Measurements from ENCODE around the gene GALNT17.

The GALNT17 gene

DNA sequence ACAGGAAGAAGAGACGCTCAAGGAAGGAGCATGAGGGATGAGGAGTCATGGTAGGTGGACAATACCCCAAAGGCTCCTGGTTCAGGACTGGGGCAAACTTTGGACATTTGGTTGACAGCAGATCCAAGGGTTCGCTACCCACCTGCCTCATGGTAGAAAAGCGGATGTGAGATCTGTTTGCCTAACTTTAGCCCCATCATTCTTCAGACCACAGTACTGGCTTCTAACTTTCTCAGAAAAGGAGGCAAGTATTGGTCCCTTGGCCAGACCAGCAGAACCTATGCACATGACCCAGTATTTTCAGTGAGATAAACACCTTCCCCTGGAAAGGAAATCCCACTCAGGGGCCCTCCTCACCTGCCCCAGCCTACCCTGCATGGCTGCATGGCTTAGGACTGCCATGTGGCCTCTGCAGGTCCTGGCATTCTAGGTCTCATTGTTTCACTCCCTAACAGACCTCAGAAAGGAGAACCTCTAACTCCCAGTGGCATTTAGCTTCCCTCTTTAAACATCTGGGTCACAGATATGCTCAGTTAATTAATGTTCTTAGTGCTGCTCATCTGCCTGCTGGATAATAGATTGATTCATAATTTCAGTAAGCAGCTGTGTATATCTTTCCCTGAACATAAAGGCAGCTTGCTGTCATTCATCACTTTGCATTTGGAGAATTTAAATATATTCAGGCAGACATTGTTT is 574.1 kb downstream of the GALNT17 start:
- Histone ChIP-seq H3K36me3 (ENCODE audit: control insufficient read depth, insufficient read depth, low read length) (no peaks in the 10 kb centered on the region), H3K4me3 (replicated peaks; ENCODE audit: low read depth, low read length) (no peak overlapping the region), H3K27me3 (replicated peaks; ENCODE audit: control insufficient read depth, insufficient read depth, low read length) (no peaks in the 10 kb centered on the region)
- TF ChIP-seq, protein P1, sequence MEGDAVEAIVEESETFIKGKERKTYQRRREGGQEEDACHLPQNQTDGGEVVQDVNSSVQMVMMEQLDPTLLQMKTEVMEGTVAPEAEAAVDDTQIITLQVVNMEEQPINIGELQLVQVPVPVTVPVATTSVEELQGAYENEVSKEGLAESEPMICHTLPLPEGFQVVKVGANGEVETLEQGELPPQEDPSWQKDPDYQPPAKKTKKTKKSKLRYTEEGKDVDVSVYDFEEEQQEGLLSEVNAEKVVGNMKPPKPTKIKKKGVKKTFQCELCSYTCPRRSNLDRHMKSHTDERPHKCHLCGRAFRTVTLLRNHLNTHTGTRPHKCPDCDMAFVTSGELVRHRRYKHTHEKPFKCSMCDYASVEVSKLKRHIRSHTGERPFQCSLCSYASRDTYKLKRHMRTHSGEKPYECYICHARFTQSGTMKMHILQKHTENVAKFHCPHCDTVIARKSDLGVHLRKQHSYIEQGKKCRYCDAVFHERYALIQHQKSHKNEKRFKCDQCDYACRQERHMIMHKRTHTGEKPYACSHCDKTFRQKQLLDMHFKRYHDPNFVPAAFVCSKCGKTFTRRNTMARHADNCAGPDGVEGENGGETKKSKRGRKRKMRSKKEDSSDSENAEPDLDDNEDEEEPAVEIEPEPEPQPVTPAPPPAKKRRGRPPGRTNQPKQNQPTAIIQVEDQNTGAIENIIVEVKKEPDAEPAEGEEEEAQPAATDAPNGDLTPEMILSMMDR (IDR thresholded peaks at IDR 0.05; ENCODE audit: insufficient read depth, low read length, poor library complexity, severe bottlenecking) = no peak
- DNase-seq (ENCODE audit: extremely low read depth, insufficient read length) = no peak

DNA sequence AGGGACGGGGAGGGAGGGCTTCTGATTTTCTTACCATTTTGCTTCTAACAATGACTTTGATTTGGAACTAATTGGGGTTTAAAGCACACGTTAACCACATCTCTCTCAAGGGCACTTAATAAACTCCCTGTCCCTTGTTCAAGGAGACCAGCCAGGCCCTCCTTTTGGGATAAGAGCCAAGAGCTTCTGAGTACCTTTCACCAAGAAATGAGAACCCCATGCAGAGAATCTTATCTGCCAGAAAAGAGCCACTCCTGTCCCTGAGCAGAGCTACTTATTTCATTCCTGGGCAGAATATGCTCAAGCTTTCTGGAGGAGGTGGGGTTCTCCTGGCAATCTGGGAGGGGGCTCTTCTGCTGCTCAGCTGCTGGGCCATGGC is 574.6 kb downstream of the GALNT17 start:
- Histone ChIP-seq H3K4me3 (replicated peaks; ENCODE audit: low read depth, low read length) (no peak overlapping the region), H3K36me3 (ENCODE audit: control insufficient read depth, insufficient read depth, low read length) (no peaks in the 10 kb centered on the region), H3K27me3 (replicated peaks; ENCODE audit: control insufficient read depth, insufficient read depth, low read length) (no peaks in the 10 kb centered on the region)
- DNase-seq (ENCODE audit: extremely low read depth, insufficient read length) = no peak
- TF ChIP-seq, protein P1 (IDR thresholded peaks at IDR 0.05; ENCODE audit: insufficient read depth, low read length, poor library complexity, severe bottlenecking) = no peak

DNA sequence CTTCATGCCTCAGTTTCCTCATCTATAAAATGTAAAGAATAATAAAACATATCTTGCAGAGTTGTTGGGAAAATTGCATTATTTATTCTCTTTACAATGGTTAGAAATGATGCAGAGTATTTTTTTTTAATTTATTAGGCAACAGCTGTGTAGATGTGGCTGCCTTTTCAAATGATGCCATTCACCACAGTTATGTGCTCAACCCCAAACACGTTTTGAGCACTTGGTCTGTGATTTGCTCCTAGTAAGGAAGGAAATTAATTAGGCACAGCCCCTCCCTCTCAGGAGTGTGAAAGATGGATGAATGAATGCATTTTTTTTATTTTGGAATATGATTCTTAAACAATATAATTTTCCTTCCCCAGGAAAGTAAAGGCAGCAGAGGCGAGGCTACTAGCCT is 575.1 kb downstream of the GALNT17 start:
- no peaks in the 10 kb centered on the region for H3K36me3 ChIP-seq (ENCODE audit: control insufficient read depth, insufficient read depth, low read length)
- no peaks in the 10 kb centered on the region for H3K27me3 ChIP-seq (replicated peaks; ENCODE audit: control insufficient read depth, insufficient read depth, low read length)
- no peak for DNase-seq (ENCODE audit: extremely low read depth, insufficient read length)
- H3K4me3 ChIP-seq (replicated peaks; ENCODE audit: low read depth, low read length) = no peak overlapping the region
- TF ChIP-seq, protein P1 (IDR thresholded peaks at IDR 0.05; ENCODE audit: insufficient read depth, low read length, poor library complexity, severe bottlenecking) = no peak

DNA sequence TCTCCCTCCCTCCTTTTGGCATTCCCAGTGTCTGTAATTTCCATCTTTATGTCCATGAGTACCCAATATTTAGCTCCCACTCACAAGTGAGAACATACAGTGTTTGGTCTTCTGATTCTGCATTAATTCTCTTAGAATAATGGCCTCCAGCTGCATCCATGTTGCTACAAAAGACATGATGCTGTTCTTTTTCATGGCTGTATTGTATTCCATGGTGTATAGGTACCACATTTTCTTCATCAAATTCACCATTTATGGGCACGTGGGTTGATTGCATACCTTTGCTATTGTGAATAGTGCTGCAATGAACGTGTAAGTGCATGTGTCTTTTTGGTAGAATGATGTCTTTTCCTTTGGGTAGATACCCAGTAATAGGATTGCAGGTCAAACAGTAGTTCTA is 576.8 kb downstream of the GALNT17 start:
- DNase-seq (ENCODE audit: extremely low read depth, insufficient read length) = no peak
- Histone ChIP-seq H3K27me3 (replicated peaks; ENCODE audit: control insufficient read depth, insufficient read depth, low read length) (no peaks in the 10 kb centered on the region), H3K4me3 (replicated peaks; ENCODE audit: low read depth, low read length) (no peak overlapping the region), H3K36me3 (ENCODE audit: control insufficient read depth, insufficient read depth, low read length) (no peaks in the 10 kb centered on the region)
- TF ChIP-seq, protein P1 (IDR thresholded peaks at IDR 0.05; ENCODE audit: insufficient read depth, low read length, poor library complexity, severe bottlenecking) = no peak

DNA sequence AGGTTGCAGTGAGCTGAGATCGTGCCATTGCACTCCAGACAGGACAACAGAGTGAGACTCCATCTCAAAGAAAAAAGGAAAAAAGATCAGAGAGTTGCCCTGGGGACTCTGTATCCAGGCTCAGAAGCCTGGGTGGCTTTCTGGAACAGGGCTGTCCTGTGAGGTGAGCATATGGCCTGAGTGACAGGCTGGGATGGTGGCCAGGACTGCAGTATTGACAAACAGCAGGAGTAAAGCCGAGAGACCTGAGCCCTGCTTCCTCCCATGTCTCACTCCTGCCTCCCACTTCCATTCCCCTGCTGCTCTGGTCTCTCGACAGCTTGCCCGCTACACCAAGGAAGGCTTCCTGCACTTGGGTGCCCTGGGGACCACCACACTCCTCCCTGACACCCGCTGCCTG is 578.5 kb downstream of the GALNT17 start:
- Histone ChIP-seq H3K36me3 (ENCODE audit: control insufficient read depth, insufficient read depth, low read length) (no peaks in the 10 kb centered on the region), H3K27me3 (replicated peaks; ENCODE audit: control insufficient read depth, insufficient read depth, low read length) (no peaks in the 10 kb centered on the region), H3K4me3 (replicated peaks; ENCODE audit: low read depth, low read length) (no peak overlapping the region)
- no peak for DNase-seq (ENCODE audit: extremely low read depth, insufficient read length)
- TF ChIP-seq, protein P1 (IDR thresholded peaks at IDR 0.05; ENCODE audit: insufficient read depth, low read length, poor library complexity, severe bottlenecking) = no peak
